Myometrial cell (primary cell): Measurements from ENCODE around the gene GDF2. TPM values are rescaled to one million over a fixed set of nuclear protein-coding genes. Genes with fewer than 3 reads are reported as not detected.

Source experiments
- total RNA-seq: library from RNA; depleted of rRNA; stranded (reverse); fragments of >200 nt; gene quantifications from 2 replicates; pipeline ENCODE4 v1.2.3, GENCODE V29; 2015

Gene GDF2
- total RNA-seq, result not detected in 2 replicates

DNA sequence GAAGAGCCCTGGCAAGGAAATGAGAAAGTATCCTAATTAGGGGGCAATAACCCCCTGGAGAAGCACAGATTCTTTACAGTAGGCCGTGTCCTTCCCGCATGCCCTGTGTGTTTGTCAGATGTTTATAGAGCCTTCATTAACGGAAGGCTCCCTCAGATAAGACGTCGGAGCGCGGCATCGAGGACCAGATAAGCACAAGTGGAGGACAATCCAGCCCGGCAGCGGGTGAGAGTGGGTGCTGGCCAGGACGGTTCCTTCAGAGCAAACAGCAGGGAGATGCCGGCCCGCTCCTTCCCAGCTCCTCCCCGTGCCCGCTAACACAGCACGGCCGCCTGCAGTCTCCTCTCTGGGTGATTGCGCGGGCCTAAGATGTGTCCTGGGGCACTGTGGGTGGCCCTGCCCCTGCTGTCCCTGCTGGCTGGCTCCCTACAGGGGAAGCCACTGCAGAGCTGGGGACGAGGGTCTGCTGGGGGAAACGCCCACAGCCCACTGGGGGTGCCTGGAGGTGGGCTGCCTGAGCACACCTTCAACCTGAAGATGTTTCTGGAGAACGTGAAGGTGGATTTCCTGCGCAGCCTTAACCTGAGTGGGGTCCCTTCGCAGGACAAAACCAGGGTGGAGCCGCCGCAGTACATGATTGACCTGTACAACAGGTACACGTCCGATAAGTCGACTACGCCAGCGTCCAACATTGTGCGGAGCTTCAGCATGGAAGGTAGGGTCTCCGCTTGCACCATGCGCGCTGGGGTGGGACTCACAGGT is at the start of gene GDF2:
GDF2 (plus strand) TSS at position 155 of the 762 bp plus-strand sequence; CDS start at position 370, 215 bp downstream.

DNA sequence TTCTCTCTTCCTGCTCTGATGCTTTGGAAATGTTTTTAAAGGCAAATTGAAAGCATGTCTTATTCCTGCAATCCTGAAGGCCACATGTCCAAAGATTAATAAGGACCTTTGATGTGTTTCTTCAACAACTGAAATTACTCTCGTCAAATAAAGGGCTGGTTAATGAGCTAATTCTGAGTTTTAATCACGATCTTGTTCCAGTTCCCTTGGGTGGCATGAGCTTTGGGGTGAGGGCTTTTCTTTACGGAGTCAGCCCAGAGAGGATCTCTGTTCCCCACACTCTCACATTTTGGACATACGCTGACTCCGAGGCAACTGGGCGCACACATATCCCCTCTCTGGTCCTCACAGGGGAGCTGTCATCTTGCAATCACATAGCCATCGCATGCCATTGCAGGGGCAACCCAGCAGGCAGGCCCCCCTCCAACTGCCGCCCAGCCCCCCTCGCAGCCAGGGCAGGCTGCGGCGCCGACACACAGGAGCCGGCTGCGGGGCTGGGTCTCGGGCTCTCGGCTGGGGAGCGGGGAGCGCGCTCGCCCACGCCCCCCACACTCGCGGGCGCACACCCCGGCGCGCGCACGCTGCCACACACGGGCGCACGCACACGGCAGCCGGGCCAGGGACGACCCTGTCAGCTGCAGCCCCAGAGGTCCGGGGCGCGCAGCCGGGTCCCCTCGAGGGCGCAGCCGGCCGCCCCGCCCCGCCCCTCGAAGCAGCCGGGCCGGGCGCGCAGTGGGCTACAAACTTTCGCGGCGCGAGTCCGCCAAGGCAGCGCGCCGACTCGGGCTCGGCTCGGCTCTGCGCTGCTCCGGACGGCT is 22.4 kb upstream of the GDF2 start, which contains the start of gene GDF10:
GDF10 (plus strand) TSS at position 587 of the 818 bp plus-strand sequence. CDS start 455 bp downstream, outside the sequence.

DNA sequence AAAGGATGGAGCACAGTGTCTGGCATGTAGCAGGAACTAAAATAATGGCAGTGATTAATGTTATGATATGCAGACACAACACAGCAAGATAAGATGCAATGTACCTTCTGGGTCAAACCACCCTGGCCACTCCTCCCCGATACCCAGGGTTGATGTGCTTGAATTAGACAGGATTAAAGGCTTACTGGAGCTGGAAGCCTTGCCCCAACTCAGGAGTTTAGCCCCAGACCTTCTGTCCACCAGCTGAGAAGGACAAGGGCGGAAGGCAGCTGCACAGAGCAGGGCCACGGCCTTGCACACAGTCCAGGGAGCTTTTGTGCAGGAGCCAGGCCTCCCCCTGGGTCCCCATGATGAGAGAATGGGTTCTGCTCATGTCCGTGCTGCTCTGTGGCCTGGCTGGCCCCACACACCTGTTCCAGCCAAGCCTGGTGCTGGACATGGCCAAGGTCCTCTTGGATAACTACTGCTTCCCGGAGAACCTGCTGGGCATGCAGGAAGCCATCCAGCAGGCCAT is 25.9 kb downstream of the GDF2 start, which contains the start of gene RBP3:
RBP3 (plus strand) TSS at position 226 of the 514 bp plus-strand sequence; CDS start at position 348, 122 bp downstream.

Other genes starting within 250 kb of the GDF2 start
- gene GDF10, start 22.3 kb upstream of the GDF2 start, total RNA-seq, result not detected in 2 replicates
- gene RBP3, start 25.9 kb downstream of the GDF2 start, total RNA-seq, result under 0.01 TPM in 1 of 2 replicates, not detected in the other
- gene ZNF488, start 61.8 kb downstream of the GDF2 start, total RNA-seq, result 0.29 TPM in 1 of 2 replicates, not detected in the other
- gene ANXA8, start 161.7 kb downstream of the GDF2 start, total RNA-seq, result 1.8 and 5.5 TPM in 2 replicates
- gene FAM25G, start 169.2 kb downstream of the GDF2 start, total RNA-seq, result not detected in 2 replicates
- gene AGAP9, start 201.2 kb downstream of the GDF2 start, total RNA-seq, result 2.7 and 2.9 TPM in 2 replicates